Measurements from ENCODE around the gene SUSD1. TPM values are rescaled to one million over a fixed set of nuclear protein-coding genes. Genes with fewer than 3 reads are reported as not detected.
A peak's percentile ranks its signal among the peaks of the same experiment; 100 is the strongest.

Gene SUSD1
- total RNA-seq, 1 experiment from 2014 or later = 15.3 TPM

DNA sequence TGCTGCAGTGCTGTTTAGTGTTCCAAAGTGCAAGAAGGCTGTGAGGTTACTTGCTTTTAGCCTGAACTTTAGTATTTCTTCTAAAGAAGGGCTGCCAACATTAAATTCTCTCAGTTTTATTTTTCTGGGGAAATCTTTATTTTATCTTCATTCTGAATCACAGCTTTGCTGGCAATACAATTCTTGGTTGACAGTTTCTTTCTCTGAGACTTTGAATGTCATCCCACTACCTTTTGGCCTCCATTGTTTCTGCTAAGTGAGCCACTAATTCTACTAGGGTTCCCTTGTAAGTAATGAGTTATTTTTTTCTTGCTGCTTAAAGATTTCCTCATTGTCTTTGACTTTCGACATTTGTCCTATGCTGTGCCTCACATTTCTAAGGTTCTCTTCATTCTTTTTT is 32.4 kb upstream of the SUSD1 start:
- Histone ChIP-seq H3K36me3 (ENCODE audit: control insufficient read depth, insufficient read depth, low read length) (no peaks in the 10 kb centered on the region), H3K9me3 (ENCODE audit: control insufficient read depth, insufficient read depth, low read depth, low read length) (no peaks in the 10 kb centered on the region), H3K4me1 (ENCODE audit: control insufficient read depth, insufficient read depth, low read length) (no peaks in the 10 kb centered on the region), H3K27ac (ENCODE audit: low read length) (no peak overlapping the region), H3K27me3 (ENCODE audit: control insufficient read depth, insufficient read depth, low read length) (no peaks in the 10 kb centered on the region), H3K4me3 (ENCODE audit: low read depth in 2 of 2, low read length in 2 of 2) (no peak overlapping the region)
- TF ChIP-seq, protein P1, sequence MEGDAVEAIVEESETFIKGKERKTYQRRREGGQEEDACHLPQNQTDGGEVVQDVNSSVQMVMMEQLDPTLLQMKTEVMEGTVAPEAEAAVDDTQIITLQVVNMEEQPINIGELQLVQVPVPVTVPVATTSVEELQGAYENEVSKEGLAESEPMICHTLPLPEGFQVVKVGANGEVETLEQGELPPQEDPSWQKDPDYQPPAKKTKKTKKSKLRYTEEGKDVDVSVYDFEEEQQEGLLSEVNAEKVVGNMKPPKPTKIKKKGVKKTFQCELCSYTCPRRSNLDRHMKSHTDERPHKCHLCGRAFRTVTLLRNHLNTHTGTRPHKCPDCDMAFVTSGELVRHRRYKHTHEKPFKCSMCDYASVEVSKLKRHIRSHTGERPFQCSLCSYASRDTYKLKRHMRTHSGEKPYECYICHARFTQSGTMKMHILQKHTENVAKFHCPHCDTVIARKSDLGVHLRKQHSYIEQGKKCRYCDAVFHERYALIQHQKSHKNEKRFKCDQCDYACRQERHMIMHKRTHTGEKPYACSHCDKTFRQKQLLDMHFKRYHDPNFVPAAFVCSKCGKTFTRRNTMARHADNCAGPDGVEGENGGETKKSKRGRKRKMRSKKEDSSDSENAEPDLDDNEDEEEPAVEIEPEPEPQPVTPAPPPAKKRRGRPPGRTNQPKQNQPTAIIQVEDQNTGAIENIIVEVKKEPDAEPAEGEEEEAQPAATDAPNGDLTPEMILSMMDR (IDR thresholded peaks at IDR 0.05) = no peak
- TF ChIP-seq REST (IDR thresholded peaks at IDR 0.05; ENCODE audit: insufficient read depth in 1 of 2, low read depth in 2 of 2, low read length in 1 of 2) = no peak
- no peak for TF ChIP-seq TCF7L2 (IDR thresholded peaks at IDR 0.05; ENCODE audit: low read depth, low read length)
- in situ Hi-C loops (cut with HindIII; ENCODE audit: low pct_unique_long_range_greater_than_20kb, low sequenced_read_pairs) (no loop called here), intact Hi-C loops (cut with micrococcal nuclease; ENCODE audit: unreplicated experiment) (no loop called here)
- CTCF ChIA-PET = no interaction called here
- no peak for DNase-seq (ENCODE audit: low read depth, low spot score)
- POLR2A ChIA-PET = no interaction called here
- BruUV-seq (replicated peaks) = TSS peak; percentile 32
- no peak for ATAC-seq

GRCh38 chr9:112203536-112203935 is 28.4 kb upstream of the SUSD1 start:
- no peak for TF ChIP-seq REST (IDR thresholded peaks at IDR 0.05; ENCODE audit: insufficient read depth in 1 of 2, low read depth in 2 of 2, low read length in 1 of 2)
- TF ChIP-seq, protein P1 (IDR thresholded peaks at IDR 0.05) = no peak
- no TSS peak for BruUV-seq (replicated peaks)
- intact Hi-C loops (cut with micrococcal nuclease; ENCODE audit: unreplicated experiment) (no loop called here), in situ Hi-C loops (cut with HindIII; ENCODE audit: low pct_unique_long_range_greater_than_20kb, low sequenced_read_pairs) (no loop called here)
- Histone ChIP-seq H3K27ac (ENCODE audit: low read length) (no peak overlapping the region), H3K9me3 (ENCODE audit: control insufficient read depth, insufficient read depth, low read depth, low read length) (no peaks in the 10 kb centered on the region), H3K36me3 (ENCODE audit: control insufficient read depth, insufficient read depth, low read length) (no peaks in the 10 kb centered on the region), H3K4me1 (ENCODE audit: control insufficient read depth, insufficient read depth, low read length) (no peaks in the 10 kb centered on the region), H3K27me3 (ENCODE audit: control insufficient read depth, insufficient read depth, low read length) (no peaks in the 10 kb centered on the region), H3K4me3 (ENCODE audit: low read depth in 2 of 2, low read length in 2 of 2) (no peak overlapping the region)
- no peak for ATAC-seq
- DNase-seq (ENCODE audit: low read depth, low spot score) = no peak
- ChIA-PET POLR2A (no interaction called here), CTCF (no interaction called here)
